Type B pancreatic cell (in vitro differentiated cells): ENCODE results near the gene ARSG. TPM values are rescaled to one million over a fixed set of nuclear protein-coding genes. Genes with fewer than 3 reads are reported as not detected.

ENCODE experiments used
- DNase-seq: peaks from one replicate; pipeline ENCODE4 v3.0.0; 2021; ENCODE audit warnings: mixed read lengths; ENCODE audit not compliant: unreplicated experiment; ENCODE audit errors: extremely low spot score
- H3K27ac Mint-ChIP-seq: 2 replicates; pipeline ENCODE4 v1.8.0; 2021; ENCODE audit warnings: mild to moderate bottlenecking, mixed read lengths
- H3K27me3 Mint-ChIP-seq: 2 replicates; pipeline ENCODE4 v1.8.0; 2021; ENCODE audit warnings: mixed read lengths
- H3K36me3 Mint-ChIP-seq: 2 replicates; pipeline ENCODE4 v1.8.0; 2021; ENCODE audit warnings: mixed read lengths
- H3K4me1 Mint-ChIP-seq: one replicate; pipeline ENCODE4 v1.8.0; 2021; ENCODE audit warnings: mixed read lengths; ENCODE audit not compliant: unreplicated experiment
- H3K4me3 Mint-ChIP-seq: 2 replicates; pipeline ENCODE4 v1.8.0; 2021; ENCODE audit warnings: mild to moderate bottlenecking, mixed read lengths
- H3K9me3 Mint-ChIP-seq: 2 replicates; pipeline ENCODE4 v1.8.0; 2021; ENCODE audit warnings: mixed read lengths
- total RNA-seq: library from RNA; stranded (reverse); gene quantifications from 2 replicates; pipeline ENCODE4 v1.2.1, GENCODE V29; 2021; ENCODE audit warnings: low replicate concordance
- TF ChIP-seq, protein P1 (sequence below): fragments of 200-600 bp; sonication (generic); conservative IDR thresholded peaks from 2 replicates; pipeline ENCODE4 v1.5.0; 2021; ENCODE audit warnings: antibody characterized with exemption, mild to moderate bottlenecking

The ARSG gene
- total RNA-seq, 1 donor from 2014 or later = 4.1 TPM

DNA sequence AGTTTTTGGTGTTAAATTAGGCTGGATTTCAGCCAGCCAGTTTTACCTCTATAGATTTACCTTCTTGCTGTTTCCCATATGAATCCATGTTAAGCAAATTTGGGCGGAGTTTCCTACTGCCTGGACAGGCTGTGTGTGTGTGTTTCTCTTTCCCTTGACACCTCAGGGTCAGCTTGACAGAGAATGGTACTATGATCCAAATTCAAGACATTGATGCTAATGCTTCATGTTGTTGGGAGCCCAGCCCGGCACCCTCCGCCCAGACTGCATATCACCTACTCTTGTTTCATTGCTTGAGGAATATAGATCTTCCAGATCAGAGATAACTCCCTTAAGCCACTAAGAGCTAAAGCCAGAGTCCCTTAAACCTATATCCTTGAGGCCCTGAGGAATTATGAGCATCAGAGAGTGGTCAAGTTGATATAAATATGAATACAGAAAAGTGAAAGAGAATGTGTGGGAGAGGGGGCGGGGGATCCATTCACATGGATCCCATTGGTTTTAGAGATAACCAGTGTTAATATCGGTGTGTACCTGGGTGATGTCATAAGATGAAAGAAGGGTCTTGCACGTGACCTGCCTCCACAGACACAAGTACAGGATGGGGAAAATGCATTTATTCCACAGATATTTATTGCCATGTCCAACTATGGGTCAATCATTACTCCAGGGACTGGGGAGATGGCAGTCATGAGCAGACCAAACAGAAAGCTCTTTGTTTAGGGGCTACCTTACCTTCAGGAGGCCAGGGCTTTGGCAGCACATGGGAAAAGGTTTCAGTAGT is 96.3 kb downstream of the ARSG start:
- Mint-ChIP-seq H3K27me3 (no peaks in the 10 kb centered on the region), H3K27ac (no peak overlapping the region), H3K4me3 (no peak overlapping the region), H3K4me1 (peaks cover 18% of the 10 kb centered on the region), H3K36me3 (no peaks in the 10 kb centered on the region), H3K9me3 (no peaks in the 10 kb centered on the region)
- peak; percentile 42 for DNase-seq
- TF ChIP-seq, protein P1, sequence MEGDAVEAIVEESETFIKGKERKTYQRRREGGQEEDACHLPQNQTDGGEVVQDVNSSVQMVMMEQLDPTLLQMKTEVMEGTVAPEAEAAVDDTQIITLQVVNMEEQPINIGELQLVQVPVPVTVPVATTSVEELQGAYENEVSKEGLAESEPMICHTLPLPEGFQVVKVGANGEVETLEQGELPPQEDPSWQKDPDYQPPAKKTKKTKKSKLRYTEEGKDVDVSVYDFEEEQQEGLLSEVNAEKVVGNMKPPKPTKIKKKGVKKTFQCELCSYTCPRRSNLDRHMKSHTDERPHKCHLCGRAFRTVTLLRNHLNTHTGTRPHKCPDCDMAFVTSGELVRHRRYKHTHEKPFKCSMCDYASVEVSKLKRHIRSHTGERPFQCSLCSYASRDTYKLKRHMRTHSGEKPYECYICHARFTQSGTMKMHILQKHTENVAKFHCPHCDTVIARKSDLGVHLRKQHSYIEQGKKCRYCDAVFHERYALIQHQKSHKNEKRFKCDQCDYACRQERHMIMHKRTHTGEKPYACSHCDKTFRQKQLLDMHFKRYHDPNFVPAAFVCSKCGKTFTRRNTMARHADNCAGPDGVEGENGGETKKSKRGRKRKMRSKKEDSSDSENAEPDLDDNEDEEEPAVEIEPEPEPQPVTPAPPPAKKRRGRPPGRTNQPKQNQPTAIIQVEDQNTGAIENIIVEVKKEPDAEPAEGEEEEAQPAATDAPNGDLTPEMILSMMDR = no peak

DNA sequence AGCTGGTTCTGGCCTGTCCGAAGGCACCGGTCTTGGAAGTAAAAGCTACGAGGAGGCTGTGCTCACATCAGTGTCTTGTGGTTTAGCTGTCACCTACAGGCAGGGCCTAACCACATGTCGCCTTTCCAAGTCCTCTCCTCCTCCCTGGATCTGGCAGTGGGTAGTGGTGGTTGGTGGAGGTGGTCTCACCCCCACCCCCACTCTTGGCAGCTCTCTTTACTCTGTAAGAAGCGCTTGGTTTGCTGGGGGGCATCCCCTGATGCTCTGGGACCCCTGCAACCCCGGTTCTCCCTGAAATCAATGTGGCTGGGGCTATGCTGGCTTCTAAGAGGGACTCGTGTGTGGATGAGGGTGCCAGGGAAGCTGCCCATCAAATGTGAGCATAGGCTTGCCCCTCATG is 97.7 kb downstream of the ARSG start:
- TF ChIP-seq, protein P1 = no peak
- Mint-ChIP-seq H3K36me3 (no peaks in the 10 kb centered on the region), H3K27me3 (no peaks in the 10 kb centered on the region), H3K9me3 (no peaks in the 10 kb centered on the region), H3K27ac (no peak overlapping the region), H3K4me3 (no peak overlapping the region), H3K4me1 (peaks cover 11% of the 10 kb centered on the region)
- peak; percentile 43 for DNase-seq

DNA sequence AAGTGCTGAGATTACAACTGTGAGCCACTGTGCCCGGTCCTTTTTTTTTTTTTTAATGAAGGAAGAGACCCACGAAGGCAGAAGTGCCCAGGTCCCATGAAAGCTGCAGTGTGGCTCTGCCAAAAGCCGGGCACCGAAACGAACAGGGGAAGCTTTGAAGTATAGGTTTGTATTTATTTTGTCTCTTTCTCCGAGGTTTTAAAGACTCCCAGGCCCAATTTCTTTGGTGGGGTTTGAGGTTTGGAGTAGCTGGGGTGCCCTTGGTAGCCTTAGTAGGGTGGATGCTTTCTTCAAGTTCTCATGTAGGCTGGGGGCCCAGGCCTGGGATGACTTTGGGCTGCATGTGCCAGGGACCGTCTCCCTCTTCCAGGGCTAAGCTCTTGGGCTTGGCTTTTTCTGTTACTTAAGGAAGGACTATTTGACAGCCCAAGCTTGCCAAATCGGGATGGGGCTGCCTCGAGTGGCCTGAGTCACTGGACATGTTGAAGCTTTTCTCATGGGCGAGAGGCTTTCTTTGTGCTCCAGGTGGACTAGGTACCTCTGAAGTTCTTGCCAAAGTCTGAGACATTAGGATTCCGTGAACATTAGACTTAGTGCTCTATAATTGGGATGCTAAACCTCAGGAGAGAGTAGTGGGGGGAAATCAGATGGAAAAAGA is 99.7 kb downstream of the ARSG start:
- no peak for DNase-seq
- H3K36me3 Mint-ChIP-seq = no peaks in the 10 kb centered on the region
- no peaks in the 10 kb centered on the region for H3K27me3 Mint-ChIP-seq
- H3K9me3 Mint-ChIP-seq = no peaks in the 10 kb centered on the region
- H3K27ac Mint-ChIP-seq = no peak overlapping the region
- no peak overlapping the region for H3K4me3 Mint-ChIP-seq
- TF ChIP-seq, protein P1 = no peak
- H3K4me1 Mint-ChIP-seq = peaks cover 5% of the 10 kb centered on the region

DNA sequence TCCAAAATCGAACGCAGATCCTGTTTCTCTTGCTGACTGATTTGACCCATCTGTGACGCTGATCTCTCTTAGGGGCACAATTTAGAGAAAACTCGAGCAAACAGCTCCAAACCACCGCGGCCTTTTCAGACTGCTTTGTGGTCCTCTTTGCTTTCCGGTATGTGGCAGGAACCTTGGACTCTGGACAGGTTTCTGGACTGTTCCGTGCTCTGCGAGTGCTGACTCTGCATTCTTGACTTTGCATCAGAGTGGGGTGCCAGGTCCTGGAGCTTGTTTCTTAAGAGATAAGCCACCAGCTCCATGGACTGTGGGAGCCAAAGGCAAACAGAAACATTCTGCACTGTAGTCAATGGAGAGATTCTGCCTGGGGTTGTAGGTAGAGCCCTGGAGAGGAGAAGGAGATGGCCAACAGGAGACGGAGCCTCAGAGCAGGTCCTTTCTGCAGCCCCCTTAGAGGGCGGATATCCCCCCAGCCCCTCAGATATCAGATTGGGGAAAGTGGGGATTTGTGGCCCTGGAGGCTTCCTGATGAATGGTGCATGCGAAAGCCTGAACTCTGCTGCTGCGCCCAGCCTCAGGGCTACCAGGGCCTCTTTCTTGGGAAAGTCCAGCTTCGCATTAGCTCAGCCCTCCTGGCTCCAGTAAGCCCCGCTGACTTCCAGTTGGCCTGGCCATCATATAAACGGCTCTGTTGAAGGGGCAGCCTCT is 100.4 kb downstream of the ARSG start:
- H3K4me3 Mint-ChIP-seq = no peak overlapping the region
- no peak for DNase-seq
- H3K27ac Mint-ChIP-seq = no peak overlapping the region
- H3K27me3 Mint-ChIP-seq = no peaks in the 10 kb centered on the region
- TF ChIP-seq, protein P1 = no peak
- H3K9me3 Mint-ChIP-seq = no peaks in the 10 kb centered on the region
- H3K36me3 Mint-ChIP-seq = no peaks in the 10 kb centered on the region
- peaks cover 5% of the 10 kb centered on the region for H3K4me1 Mint-ChIP-seq

DNA sequence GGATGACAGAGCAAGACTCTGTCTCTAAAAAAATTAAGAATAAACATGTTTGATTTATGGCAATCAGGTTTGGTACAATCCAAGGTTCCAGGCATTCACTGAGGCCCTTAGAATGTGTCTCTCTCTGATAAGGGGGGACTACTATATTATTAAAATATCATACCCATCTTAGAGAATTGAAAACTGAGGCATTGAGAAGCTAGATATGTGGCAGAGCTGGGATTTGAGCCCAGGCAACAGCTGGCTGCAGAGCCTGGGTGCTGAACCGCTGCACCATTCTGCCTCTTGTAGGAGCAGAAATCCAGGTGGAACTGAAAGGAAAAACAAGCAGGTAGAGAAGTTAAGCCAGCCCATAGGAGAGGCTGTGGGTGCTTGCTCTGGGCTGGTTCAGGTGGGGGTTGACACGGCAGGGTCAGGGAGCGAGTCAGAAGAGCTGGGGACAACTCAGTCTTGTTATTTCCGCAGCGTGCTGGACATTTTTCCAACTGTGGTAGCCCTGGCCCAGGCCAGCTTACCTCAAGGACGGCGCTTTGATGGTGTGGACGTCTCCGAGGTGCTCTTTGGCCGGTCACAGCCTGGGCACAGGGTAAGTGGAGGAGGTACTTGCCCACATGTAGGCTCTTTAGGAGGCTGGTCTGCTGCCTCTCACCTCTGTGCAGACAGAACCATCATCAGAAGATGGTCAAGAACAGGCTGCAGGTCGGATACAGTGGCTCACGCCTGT is 103.5 kb downstream of the ARSG start:
- DNase-seq = no peak
- Mint-ChIP-seq H3K9me3 (no peaks in the 10 kb centered on the region), H3K27ac (no peak overlapping the region), H3K4me3 (no peak overlapping the region), H3K36me3 (no peaks in the 10 kb centered on the region), H3K4me1 (peaks cover 13% of the 10 kb centered on the region), H3K27me3 (no peaks in the 10 kb centered on the region)
- TF ChIP-seq, protein P1 = no peak
